IMR-90 (cell line): ENCODE results near the gene USP9X. TPM values are rescaled to one million over a fixed set of nuclear protein-coding genes. Genes with fewer than 3 reads are reported as not detected.
"Not testable (repeated sequence)": the region's sequence is repeated elsewhere in the genome, so short reads cannot be mapped to it uniquely, and the experiment has no call there.

Source experiments
- ATAC-seq: fragments of 200-7000 bp; cut with Tn5 transposase; 2 replicates; pipeline ENCODE4 v1.9.1; 2020; ENCODE audit warnings: low read depth, mild to moderate bottlenecking, moderate library complexity
- BruUV-seq: library from RNA; stranded (reverse); fragments of 400-500 nt; replicated peaks from 2 replicates; lab custom pipeline; 2021; lab: Mats Ljungman, UMichigan
- CTCF ChIA-PET: fragments of 300-600 bp; formaldehyde crosslinking; extraction: SDS; loops from one replicate; lab custom pipeline; 2021; ENCODE audit warnings: antibody characterized with exemption; lab: Yijun Ruan, JAX
- POLR2A ChIA-PET: fragments of 300-600 bp; sonication (Branson Sonifier 250); formaldehyde crosslinking; loops from one replicate; lab custom pipeline; 2022; ENCODE audit warnings: antibody characterized with exemption; ENCODE audit not compliant: unreplicated experiment; lab: Charles Lee
- DNase-seq: peaks from one replicate; pipeline ENCODE4 v3.0.0; 2013
- H2AFZ ChIP-seq: replicated peaks from 2 replicates; pipeline ENCODE3; 2013; ENCODE audit warnings: low read length, mild to moderate bottlenecking; ENCODE audit not compliant: poor library complexity
- H2AK5ac ChIP-seq: 2 replicates; pipeline ENCODE4 v1.6.1; 2013; ENCODE audit warnings: low read depth, low read length, inconsistent platforms
- H2AK9ac ChIP-seq: replicated peaks from 2 replicates; pipeline ENCODE3; 2013; ENCODE audit warnings: mild to moderate bottlenecking, low read depth, low read length, moderate library complexity; ENCODE audit not compliant: poor library complexity
- H2BK120ac ChIP-seq: 2 replicates; pipeline ENCODE4 v1.6.1; 2013; ENCODE audit warnings: low read depth, low read length, inconsistent platforms
- H2BK15ac ChIP-seq: 3 replicates; pipeline ENCODE4 v1.6.1; 2013; ENCODE audit warnings: low read depth, low read length, inconsistent platforms
- H2BK20ac ChIP-seq: 2 replicates; pipeline ENCODE4 v1.6.1; 2013; ENCODE audit warnings: low read depth, mild to moderate bottlenecking, inconsistent platforms, low read length, moderate library complexity
- H2BK5ac ChIP-seq: 2 replicates; pipeline ENCODE4 v1.6.1; 2013; ENCODE audit warnings: mild to moderate bottlenecking, low read depth, low read length, inconsistent platforms; ENCODE audit not compliant: poor library complexity, severe bottlenecking
- H3K14ac ChIP-seq: replicated peaks from 2 replicates; pipeline ENCODE4 v1.6.1; 2013; ENCODE audit warnings: low read depth, low read length, inconsistent platforms
- H3K18ac ChIP-seq: 2 replicates; pipeline ENCODE4 v1.6.1; 2013; ENCODE audit warnings: low read depth, low read length, control low read depth
- H3K23ac ChIP-seq: 2 replicates; pipeline ENCODE4 v1.6.1; 2013; ENCODE audit warnings: low read depth, low read length, inconsistent platforms
- H3K27ac ChIP-seq: 2 replicates; pipeline ENCODE4 v1.5.1; 2013; ENCODE audit warnings: mild to moderate bottlenecking, control low read depth, low read length; ENCODE audit not compliant: insufficient read depth
- H3K27me3 ChIP-seq: 2 replicates; pipeline ENCODE4 v1.6.1; 2013; ENCODE audit warnings: low read length; ENCODE audit not compliant: control insufficient read depth, insufficient read depth
- H3K36me3 ChIP-seq: 2 replicates; pipeline ENCODE4 v1.6.1; 2013; ENCODE audit warnings: low read length, mixed read lengths; ENCODE audit not compliant: control insufficient read depth, insufficient read depth
- H3K4ac ChIP-seq: 2 replicates; pipeline ENCODE4 v1.6.1; 2013; ENCODE audit warnings: low read depth, low read length, inconsistent platforms
- H3K4me1 ChIP-seq: 2 replicates; pipeline ENCODE4 v1.6.1; 2013; ENCODE audit warnings: low read length, mixed read lengths; ENCODE audit not compliant: control insufficient read depth, insufficient read depth
- H3K4me2 ChIP-seq: 2 replicates; pipeline ENCODE4 v1.6.1; 2013; ENCODE audit warnings: low read depth, mild to moderate bottlenecking, control low read depth, low read length, moderate library complexity
- H3K4me3 ChIP-seq: 2 replicates; pipeline ENCODE4 v1.5.1; 2013; ENCODE audit warnings: low read depth, mild to moderate bottlenecking, control low read depth, low read length, moderate library complexity; ENCODE audit not compliant: insufficient read depth
- H3K56ac ChIP-seq: 2 replicates; pipeline ENCODE4 v1.6.1; 2013; ENCODE audit warnings: low read length, inconsistent platforms; ENCODE audit not compliant: insufficient read depth; ENCODE audit errors: extremely low read depth
- H3K79me1 ChIP-seq, 2 experiments: 2 replicates each; pipeline ENCODE4 v1.6.1; 2013; ENCODE audit warnings: low read length in 2 of 2, inconsistent platforms in 1 of 2, low read depth in 1 of 2
- H3K9ac ChIP-seq: 2 replicates; pipeline ENCODE4 v1.6.1; 2013; ENCODE audit warnings: low read depth, low read length, control low read depth
- H3K9me1 ChIP-seq: 2 replicates; pipeline ENCODE4 v1.6.1; 2013; ENCODE audit warnings: low read length, inconsistent platforms; ENCODE audit not compliant: insufficient read depth
- H3K9me3 ChIP-seq: 2 replicates; pipeline ENCODE4 v1.6.1; 2013; ENCODE audit warnings: low read length; ENCODE audit not compliant: control insufficient read depth, insufficient read depth
- H4K20me1 ChIP-seq: 2 replicates; pipeline ENCODE4 v1.6.1; 2013; ENCODE audit warnings: low read length, inconsistent platforms; ENCODE audit not compliant: insufficient read depth
- H4K5ac ChIP-seq: 2 replicates; pipeline ENCODE4 v1.6.1; 2013; ENCODE audit warnings: mild to moderate bottlenecking, low read depth, low read length, control low read depth
- H4K8ac ChIP-seq, 2 experiments: 2 replicates each; pipeline ENCODE4 v1.6.1; 2013; ENCODE audit warnings: low read depth in 2 of 2, low read length in 2 of 2, control low read depth in 1 of 2, inconsistent platforms in 1 of 2
- H4K91ac ChIP-seq: 2 replicates; pipeline ENCODE4 v1.6.1; 2013; ENCODE audit warnings: low read depth, low read length, inconsistent platforms; ENCODE audit not compliant: insufficient read depth
- WGBS, 2 experiments: methylation state at CpG; one replicate each; pipeline versions ENCODE4 v1.1.5 to v1.1.7; 2013; ENCODE audit warnings: missing lambda C conversion rate in 2 of 2; ENCODE audit not compliant: insufficient read length in 1 of 2; ENCODE audit errors: extremely low coverage in 2 of 2; 5-methylcytosine and 5-hydroxymethylcytosine counted together
- dilution Hi-C: fragments of 300-500 bp; cut with HindIII; formaldehyde crosslinking; loops from one replicate; pipeline ENCODE4 v1.14.3; 2018; ENCODE audit warnings: low sequenced_read_pairs; ENCODE audit not compliant: unreplicated experiment
- in situ Hi-C: fragments of 300-500 bp; cut with MboI; formaldehyde crosslinking; loops from 3 replicates; pipeline ENCODE4 v1.14.3; 2019; ENCODE audit warnings: low sequenced_read_pairs, inconsistent platforms, mixed read lengths
- intact Hi-C: fragments of 100-400 bp; cut with micrococcal nuclease; formaldehyde crosslinking; loops from 2 replicates; pipeline ENCODE4 v1.10.0; 2022
- polyA plus RNA-seq, 3 experiments: library from polyadenylated mRNA; depleted of rRNA; stranded (reverse); fragments of >200 nt; gene quantifications; 2 replicates each; pipeline ENCODE4 v1.2.3, GENCODE V29; 2012; ENCODE audit warnings: low replicate concordance in 1 of 3
- total RNA-seq: library from RNA; depleted of rRNA; stranded (reverse); fragments of >200 nt; gene quantifications from 2 replicates; pipeline ENCODE4 v1.2.3, GENCODE V29; 2012

The USP9X gene
- total and polyA plus RNA-seq, 2 of the 4 experiments (the other 2 are of a cell fraction) = 17.5 to 104 TPM

GRCh38 chrX:41151726-41152125, 66.5 kb downstream of the USP9X start:
- not testable (repeated sequence) for H2AK9ac ChIP-seq, H3K4me1 ChIP-seq

More at GRCh38 chrX:41151726-41152125, 66.5 kb downstream of the USP9X start:
- H3K27me3 ChIP-seq, H3K23ac ChIP-seq, ATAC-seq, H3K4me2 ChIP-seq, H3K9me1 ChIP-seq, H3K4me3 ChIP-seq, H4K20me1 ChIP-seq, H2AK5ac ChIP-seq, in situ Hi-C loops, H3K27ac ChIP-seq, H4K8ac ChIP-seq, H2AFZ ChIP-seq, H2BK120ac ChIP-seq, H4K5ac ChIP-seq, H3K56ac ChIP-seq, H3K4ac ChIP-seq, H3K9me3 ChIP-seq, CTCF ChIA-PET, dilution Hi-C loops, H2BK15ac ChIP-seq, H3K14ac ChIP-seq, DNase-seq, BruUV-seq, H2BK5ac ChIP-seq, intact Hi-C loops, H2BK20ac ChIP-seq, H4K91ac ChIP-seq, H3K18ac ChIP-seq, H3K9ac ChIP-seq: not testable (repeated sequence)
- WGBS, 2 experiments = 100% methylated on average over 4 of the region's 12 CpGs; no CpG with 5 or more reads in 1 of the 2 experiments
- Histone ChIP-seq H3K36me3 (peaks cover 16% of the 10 kb centered on the region), H3K79me1 (peaks cover 14 to 29% of the 10 kb centered on the region in 2 experiments; a peak in 3 of 4 replicates)
- POLR2A ChIA-PET = interaction anchor here (0.6 kb wide), 1 partner anchor 182 kb away, joined by 3 read pairs; no protein-coding TSS in a partner anchor
